D341Med (cell line): Measurements from ENCODE around the gene MRAS.
"Not testable (repeated sequence)": the region's sequence is repeated elsewhere in the genome, so short reads cannot be mapped to it uniquely, and the experiment has no call there.

Experiments used
- DNase-seq: peaks from one replicate; pipeline ENCODE4 v3.0.0; 2012; ENCODE audit warnings: low spot score

Gene MRAS

DNA sequence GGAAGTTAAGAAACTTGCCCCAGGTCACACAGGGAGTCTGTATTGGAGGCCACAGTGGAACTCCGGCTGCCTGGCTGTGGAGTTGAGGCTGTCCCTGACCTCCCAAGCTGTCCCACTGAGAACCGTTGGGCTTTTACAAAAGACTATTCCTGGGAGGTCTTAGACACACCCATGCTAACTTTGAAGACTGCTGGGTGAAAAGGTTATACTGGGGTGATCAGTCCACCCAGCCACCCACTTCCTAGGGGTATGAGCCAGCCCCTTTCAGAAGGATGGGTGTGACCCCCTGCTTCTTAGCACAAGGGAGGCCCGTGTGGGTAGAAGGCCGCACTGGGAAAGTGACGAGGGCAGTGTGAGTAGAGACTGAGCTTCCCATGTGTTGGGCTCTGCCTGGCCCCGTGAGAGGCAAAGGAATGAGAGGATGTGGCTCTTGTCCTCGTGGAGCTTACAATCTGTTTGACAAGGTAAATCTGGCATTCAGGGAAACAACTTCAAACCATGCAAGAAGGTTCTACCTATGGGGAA is 19.0 kb downstream of the MRAS start:
- DNase-seq = no peak

DNA sequence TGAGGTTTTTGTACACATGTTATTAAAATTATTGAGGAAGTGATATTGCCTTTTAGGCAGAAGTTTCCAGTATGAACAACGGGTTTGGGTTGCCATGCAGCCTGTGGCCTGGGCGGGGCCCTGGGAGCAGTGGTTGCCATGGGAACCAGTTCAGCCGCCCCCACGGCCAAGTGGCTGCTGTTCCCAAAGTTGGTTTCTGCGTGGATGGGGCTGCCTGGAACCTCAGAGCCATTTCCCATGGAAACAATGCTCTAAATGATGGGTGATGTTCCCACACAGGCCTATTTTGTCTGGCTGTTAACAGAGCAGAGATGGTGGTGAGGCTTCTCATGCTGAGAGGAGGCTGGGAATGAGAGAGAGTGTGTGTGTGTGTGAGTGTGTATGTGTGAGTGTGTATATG is 19.5 kb downstream of the MRAS start:
- no peak for DNase-seq

DNA sequence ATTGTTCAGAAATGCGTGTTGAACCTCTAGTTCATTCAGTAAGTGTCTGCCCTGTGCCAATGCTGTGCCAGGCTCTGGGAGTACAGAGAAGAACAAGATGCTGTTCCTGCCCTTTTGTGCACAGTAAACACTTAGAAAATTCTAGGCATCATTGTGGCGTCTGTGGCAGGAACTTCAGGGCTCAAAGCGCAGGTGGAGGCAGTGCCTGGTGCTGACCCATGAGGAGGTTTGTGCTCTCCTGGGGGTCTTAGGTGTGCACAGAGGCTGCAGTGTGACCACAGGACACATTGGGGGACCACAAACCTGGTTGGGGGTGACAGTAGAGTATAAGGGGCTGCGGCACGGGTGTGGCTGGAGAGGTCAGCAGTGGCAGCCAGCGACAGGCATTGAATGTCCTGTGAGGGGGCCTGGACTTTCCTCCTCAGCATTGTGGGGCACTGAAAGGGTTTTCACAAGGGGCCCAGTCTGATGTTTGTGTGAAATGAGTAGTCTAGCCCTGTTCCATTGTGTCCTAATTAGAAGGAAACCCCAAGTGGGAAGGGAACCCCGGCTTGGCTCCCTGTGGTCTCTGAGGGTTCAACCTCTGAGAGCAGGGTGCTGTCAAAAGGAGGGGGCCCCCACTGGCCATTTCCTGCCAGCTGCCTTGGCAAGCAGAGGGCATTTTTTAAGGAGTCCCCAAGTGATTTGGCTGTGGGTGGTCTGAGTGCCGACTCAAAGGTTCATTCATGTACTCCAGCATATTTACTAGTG is 20.9 kb downstream of the MRAS start:
- no peak for DNase-seq

DNA sequence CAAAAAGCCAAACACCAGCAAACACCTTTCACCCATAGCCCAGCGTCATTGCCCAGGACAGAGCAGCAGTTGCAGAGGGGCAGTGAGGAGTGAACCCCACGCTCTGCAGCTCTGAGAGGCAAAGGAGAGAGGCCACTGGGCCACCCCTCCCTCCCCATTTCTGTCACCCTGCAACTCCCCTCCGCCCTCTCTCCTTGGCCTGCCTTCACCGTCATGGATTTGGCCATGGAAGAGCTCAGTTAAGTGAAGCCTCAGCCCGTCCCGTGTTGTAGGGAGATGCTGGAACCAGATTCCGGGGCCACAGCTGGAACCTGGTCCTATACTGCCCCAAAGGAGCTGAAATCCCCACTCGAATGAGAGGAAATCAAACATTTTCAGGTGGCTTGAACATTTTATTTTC is 21.9 kb downstream of the MRAS start:
- no peak for DNase-seq

DNA sequence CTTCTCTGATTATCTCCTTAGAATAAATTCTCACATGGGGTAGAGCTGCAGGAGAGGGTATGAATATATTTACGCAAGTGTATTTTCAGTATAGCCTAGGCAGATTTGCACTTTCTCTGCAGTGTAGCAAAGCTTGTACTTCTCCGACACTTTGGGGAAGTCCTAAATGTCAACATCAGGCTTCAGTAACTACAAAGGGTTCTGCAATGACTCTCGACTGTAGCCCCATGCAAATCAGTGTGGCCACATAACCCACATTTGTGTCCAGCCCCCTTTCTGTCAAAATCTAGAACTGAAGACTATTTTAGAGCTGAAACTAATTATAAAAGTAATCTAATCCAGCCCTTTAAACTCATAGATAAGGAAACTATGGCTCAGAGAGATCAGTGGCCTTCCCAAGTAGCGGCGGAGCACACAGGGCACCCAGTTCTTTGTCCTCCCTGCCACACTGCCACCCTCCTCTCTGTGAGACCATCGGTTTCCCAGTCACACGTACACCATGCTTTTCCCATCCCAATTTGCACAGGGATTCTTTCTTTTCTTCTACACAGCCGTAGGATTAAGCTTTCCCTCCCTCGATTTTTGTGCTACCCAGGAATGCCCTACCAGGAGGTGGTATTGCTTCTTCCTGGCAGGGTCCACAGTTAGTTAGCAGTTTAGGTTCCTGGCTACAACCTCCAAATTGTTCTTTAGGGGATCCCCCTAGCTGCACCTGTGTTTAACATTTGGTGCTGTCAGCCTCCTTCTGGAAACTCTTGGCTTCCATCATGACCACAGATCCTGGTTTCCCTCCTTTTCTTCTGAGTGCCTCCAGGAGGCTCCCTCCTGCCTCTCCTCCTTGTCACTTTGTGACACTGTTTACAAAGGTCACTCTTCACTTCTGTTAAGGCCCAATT is 22.9 kb downstream of the MRAS start:
- DNase-seq = no peak

DNA sequence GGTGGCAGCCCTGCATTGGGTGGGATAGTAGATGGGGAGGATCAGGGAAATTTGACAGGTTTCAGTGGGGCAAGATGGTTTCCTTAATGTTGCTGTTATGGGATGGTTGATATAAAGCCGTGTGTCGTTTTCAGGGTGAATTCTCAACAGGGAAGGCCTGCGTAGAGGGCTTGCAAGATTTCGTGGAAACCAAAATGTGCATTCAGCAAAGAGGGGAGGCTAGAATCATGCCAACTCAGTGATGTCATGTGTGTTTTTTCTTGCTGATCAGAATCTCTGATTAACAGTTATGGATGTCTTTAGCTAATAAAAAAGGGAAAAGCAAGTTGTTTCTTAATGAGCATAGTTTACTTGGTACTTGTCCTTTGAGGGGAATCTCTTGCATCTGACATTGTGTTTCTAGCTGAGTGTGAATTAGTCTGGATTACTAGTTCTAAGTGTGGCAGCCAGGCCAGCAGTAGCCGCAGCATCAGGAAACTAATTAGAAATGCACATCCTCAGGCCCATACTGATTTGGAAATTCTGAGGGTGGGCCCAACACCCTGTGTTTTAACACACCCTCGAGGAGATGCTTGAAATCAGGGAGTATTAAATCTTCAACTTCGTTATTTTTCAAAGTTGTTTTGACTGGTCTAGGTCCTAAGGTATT is 24.8 kb downstream of the MRAS start:
- DNase-seq = no peak

DNA sequence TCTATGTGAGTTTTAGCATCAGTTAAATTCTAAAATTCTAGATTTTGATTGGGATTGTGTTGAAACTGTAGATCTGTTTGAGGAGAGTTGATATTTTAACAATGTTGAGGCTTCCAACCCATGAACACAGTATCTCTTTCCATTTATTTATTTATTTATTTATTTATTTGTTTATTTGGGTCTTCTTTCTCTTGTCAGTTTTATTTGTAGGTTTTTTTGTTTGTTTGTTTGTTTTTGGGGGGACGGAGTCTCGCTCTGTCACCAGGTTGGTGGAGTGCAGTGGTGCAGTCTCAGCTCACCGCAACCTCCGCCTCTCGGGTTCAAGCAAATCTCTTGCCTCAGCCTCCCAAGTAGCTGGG is 25.3 kb downstream of the MRAS start:
- DNase-seq = no peak

DNA sequence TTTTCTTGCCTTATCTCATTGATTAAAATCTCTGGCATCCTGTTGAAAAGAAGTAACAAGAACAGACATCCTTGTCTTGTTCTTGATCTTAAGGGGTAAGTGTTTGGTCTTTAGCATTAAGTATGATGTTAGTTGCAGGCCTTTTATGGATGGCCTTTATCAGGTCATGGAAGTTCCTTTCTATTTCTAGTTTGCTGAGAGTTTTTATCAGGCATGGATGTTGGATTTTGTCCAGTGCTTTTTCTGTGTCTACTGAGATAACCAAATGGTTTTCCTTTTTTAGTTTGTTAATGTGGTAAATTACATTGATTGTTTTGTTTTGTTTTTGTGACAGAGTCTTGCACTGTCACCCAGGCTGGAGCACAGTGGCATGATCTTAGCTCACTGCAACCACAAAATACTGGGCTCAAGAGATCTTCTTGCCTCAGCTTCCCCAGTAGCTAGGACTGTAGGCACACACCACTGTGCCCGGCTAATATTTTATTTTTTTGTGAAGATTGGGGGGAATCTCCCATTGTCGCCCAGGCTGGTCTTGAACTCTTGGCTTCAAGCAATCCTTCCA is 26.3 kb downstream of the MRAS start:
- no peak for DNase-seq

DNA sequence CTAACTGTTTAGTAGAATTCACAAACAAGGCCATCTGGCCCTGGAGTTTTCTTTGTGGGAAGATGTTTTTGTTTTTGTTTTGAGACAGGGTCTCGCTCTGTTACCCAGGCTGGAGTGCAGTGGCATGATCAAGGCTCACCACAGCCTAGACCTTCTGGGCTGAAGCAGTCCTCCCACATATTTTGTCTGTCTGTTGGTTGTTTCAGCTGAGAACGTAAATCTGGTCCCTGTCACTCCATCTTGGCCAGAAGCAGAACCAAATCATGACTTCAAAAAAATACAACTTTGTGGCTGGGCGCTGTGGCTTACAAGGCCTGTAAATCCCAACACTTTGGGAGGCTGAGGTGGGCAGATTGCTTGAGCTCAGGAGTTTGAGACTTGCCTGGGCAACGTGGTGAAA is 27.1 kb downstream of the MRAS start:
- DNase-seq = no peak

DNA sequence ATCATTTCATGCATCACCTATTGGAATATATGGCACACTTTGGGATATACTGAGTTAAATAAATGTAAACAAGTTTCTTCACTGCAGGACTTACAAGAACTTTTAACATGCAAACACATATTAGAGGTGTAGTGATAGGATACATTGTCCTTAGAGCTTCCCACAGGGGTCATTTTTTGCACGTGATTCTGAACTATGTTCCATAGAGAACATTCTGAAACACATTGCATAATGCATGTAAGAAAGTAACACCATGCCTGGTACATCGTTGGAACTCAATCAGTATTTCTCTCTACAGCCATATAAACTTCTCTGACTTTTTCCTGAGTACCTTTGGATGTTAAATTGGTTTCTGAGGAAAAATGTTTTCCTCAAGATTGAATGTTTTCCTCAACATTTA is 28.3 kb downstream of the MRAS start:
- DNase-seq = no peak

DNA sequence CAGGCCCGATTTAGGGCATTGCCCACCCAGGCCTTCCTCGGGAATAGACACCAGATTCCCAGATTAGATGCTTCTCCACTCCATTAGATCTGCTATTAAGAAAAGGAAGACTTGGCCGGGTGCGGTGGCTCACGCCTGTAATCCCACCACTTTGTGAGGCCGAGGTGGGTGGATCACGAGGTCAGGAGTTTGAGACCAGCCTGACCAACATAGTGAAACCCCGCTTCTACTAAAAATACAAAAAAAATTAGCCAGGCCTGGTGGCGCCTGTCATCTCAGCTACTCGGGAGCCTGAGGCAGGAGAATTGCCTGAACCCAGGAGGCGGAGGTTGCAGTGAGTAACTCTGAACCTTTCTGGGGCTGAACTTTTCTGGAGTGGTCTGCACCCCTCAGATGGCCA is 28.8 kb downstream of the MRAS start:
- not testable (repeated sequence) for DNase-seq

DNA sequence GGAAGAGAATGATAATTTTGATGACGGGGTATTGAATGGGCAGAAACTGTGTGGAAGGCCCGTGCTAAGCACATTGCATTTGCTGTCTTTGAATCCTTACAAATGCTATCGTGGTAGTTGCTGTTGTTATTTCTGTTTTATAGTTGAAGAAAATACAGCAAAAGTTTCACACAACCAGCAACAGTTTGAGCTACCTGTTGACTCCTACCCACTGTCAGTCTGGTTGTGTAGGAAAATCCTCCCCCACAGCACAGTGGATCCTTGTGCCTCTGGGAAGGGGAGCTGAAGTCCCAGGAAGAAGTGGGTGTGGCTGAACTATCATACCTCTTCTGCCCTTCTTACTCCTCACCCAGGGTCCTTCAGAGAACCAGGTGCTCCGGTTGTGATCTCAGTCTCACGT is 29.4 kb downstream of the MRAS start:
- DNase-seq = no peak

DNA sequence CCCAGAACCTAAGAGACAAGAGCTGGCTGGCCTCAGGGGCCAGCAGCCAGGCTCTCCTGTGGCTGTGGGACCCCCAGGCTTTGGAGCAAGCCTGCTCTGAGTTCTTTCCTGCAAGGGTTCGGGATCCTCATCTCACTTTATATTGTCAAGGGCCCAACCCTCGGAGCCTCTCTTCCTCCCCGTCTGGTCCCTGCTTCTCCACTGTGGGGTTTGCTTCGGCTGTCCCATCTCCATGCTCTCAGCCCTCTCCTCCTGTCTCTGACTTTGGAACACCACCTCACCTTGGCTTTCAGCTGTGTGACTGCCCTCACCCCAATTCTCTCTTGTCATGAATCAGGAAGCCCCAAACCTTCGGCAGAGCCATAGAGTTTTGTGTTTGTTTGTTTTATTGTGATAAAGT is 30.0 kb downstream of the MRAS start:
- DNase-seq = no peak

DNA sequence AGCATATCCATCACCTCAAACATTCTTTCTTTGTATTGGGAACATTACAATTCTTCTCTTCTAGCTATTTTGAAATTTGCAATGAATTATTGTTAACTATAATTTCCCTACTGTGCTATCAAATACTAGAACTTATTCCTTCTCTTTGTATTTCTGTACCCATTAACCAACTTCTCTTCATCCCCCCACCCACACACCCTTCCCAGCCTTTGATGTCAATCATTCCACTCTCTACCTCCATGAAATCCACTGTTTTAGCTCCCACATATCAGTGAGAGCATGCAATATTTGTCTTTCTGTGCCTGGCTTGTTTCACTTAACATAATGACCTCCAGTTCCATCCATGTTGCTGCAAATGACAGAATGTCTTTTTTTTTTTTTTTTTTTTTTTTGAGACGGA is 30.6 kb downstream of the MRAS start:
- no peak for DNase-seq

DNA sequence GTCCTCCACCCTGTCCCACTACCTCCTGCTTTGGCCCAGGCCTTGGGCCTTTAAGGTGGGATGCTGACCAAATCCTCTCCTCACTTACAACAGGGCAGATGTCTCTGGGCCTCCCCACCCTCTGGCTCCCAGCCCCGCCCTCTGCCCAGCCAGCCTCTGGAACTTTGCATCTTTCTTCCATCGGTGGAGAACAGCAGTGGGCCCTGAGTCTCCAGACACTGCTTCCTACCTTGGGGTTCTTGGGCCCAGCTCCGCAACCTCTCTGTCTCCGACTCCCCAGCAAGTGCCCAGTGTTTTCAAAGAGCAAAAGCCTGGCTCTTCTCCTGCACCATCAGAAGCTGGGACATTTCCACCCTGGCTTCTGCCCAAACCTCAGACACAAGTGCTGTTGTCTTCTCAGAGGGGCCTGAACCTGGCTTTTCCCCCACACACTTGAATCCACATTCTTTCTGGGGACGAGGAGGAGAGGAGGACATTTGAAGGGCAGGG is 33.1 kb downstream of the MRAS start:
- no peak for DNase-seq

DNA sequence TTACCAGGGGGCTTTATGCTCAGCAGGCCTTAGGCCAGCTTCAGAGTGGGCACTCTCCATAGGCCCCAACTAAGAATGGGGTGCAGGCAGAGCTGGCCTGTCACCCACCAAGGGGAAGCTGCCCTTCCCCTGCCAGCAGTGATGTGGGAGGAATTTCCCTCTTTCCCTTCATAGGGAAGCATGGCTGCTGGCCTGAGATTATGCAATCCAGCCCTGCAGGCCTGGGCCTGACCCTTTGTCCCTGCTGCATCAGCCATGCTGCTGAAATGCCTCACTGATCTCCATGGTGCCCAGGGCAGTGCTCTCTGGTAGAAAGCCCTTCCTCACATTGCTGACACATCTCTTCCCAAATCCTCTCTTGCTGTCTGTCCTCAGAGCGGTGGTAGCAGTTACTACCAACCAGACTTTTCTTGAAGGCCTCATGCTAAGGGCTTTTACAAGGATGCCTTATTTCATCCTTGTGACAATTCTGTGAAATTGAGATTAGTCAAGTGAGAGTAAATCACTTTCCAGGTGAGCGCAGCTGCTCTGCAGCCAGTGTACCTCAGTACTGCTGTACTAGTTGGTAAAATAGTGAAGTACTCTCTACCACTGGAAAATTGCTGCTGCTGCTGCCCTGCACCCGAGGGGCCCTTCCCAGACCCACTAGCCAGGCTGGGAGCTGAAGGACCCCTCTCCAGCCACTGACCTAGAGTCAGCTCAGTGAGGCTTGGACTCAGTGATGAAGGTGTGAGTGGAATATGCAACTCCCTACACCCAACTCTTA is 33.8 kb downstream of the MRAS start:
- DNase-seq = no peak

DNA sequence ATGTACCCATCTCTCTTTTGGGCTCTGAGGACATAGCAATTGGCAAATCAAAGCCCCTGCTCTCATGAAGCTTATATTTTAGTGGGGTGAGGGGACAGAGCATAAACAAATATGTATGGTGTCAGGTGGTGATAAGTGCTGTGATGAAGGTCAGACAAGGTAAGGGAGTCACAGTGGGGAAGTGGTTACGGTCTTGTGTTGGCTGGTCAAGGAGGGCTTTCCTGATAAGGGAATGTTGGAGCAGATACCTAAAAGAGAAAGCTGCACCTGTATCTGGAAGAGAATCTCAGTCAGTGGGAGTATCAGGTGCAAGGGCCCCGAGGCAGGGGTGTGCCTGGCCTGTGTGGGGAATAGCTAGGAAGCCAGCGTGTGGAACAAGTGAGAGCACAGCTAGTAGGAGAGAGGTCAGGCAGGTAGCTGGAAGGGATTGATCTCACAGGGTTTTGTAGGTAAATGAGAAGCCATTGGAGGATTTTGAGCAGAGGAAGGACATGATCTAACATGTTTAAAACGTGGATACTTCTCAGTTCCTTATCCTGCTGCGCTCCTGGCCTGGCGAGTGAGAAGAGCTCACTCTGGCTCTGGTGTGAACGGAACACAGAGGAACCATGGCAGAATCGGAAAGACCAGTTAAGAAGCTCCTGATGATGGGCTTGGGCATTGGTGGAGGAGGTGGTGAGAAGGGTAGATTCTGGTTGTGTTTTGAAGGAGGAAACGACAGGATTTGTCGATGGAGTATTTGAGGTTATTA is 35.5 kb downstream of the MRAS start:
- DNase-seq = no peak

DNA sequence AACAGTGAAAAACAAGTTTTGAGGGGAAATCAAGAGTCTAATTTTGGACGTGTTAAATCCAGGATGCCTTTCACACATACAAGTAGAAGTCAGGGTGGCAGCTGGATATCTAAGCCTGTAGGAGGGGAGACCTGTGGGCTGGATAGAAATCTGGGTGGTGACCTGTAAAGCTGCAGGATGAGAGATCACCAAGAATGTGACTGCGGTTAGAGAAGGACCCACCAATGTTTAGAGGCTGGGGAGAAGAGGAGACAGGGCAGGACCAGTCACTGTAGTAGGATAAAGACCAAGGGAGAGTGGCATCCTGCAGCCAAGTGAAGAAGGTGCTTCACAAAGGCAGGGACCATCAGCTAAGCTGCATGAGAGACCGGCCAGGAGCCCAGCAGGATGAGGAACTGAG is 36.2 kb downstream of the MRAS start:
- DNase-seq = no peak

DNA sequence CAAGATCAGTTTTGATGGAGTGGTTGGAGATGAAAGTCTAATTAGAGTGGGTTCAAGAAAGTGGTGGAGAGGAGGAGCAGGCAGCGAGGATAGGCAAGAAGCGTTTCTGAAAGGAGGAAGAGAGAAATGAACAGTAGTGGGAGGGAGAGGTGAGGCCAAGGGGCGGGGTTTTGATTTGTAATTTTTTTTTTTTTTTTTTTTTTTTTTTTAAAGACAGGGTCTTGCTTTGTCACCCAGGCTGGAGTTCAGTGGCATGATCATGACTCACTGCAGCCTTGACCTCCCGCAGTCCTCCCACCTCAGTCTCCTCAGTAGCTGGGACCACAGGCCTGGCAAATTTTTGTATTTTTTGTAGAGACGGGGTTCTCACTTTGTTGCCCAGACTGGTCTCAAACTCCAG is 36.6 kb downstream of the MRAS start:
- no peak for DNase-seq

DNA sequence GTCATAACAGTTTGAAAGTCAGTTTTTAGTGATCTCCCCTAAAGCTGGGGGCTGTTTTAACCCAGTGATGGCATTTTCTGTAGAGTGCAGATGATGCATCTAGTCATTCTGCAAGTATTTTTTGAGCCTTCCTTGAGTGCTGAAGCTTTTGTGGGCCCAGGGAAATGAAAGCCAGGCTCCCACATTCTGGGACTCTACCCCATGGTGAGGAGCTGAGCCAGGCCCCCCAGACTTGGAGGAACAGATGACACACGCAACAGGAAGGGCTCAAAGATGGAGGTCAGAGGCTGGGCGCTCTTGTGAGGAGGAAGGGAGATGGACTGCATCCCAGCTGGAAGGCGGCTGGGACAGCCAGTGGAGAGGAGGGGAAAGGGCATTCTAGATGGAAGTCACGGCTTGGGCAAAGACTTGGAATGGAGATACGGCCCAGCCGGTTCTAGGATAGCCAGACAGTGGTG is 40.8 kb downstream of the MRAS start:
- no peak for DNase-seq
